ENCODE results near the gene CTSD. TPM values are rescaled to one million over a fixed set of nuclear protein-coding genes. Genes with fewer than 3 reads are reported as not detected.

The CTSD gene
- total and polyA plus RNA-seq, 4 donors: 310 to 814 (median 553) TPM

DNA sequence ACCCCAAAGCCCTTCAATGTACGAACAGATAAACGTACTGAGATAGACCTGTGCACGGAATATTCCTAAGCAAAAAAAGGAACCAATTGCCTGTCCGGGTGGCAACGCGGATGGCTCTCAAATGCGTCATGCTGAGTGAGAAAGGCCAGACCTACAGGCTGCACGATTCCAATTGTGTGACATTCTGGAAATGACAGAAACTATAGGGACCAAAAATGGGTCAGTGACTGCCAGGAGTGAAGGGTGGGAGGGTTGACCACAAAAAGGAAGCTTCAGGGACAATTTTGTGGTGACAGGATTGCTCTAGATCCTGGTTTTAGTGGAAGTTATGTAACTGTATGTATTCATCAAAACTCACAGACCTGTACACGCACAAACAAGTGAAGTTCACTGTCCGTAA, 47.0 kb upstream of the CTSD start:
- H3K4me1 ChIP-seq (ENCODE audit: control insufficient read depth in 4 of 4, insufficient read depth in 4 of 4, low read length in 3 of 4): no peaks in the 10 kb centered on the region
- no peaks in the 10 kb centered on the region for H3K27me3 ChIP-seq (ENCODE audit: control insufficient read depth in 4 of 4, insufficient read depth in 4 of 4, low read length in 3 of 4)
- no peak overlapping the region for H3K9ac ChIP-seq (ENCODE audit: low read depth in 1 of 2, low read length in 2 of 2)
- no peak for TF ChIP-seq EGR1 (IDR thresholded peaks at IDR 0.05; ENCODE audit: low read depth in 2 of 2)
- no peak for TF ChIP-seq ZBTB33 (IDR thresholded peaks at IDR 0.05)
- no peak for TF ChIP-seq CTCF (IDR thresholded peaks at IDR 0.05; ENCODE audit: low read depth, low read length, missing input control)
- no peak for TF ChIP-seq JUND (IDR thresholded peaks at IDR 0.05)
- TF ChIP-seq RAD21 (IDR thresholded peaks at IDR 0.05): no peak
- TF ChIP-seq NR2F2 (IDR thresholded peaks at IDR 0.05): no peak
- peaks cover 0 to 4% (median 1%) of the 10 kb centered on the region in 4 donors for H3K9me3 ChIP-seq (ENCODE audit: control insufficient read depth in 4 of 4, low read length in 3 of 4)
- no peak overlapping the region for H3K27ac ChIP-seq (ENCODE audit: low read depth in 1 of 2, low read length in 2 of 2)
- H3K4me3 ChIP-seq (ENCODE audit: low read depth in 1 of 3, low read length in 3 of 3): no peak overlapping the region
- H3K36me3 ChIP-seq (ENCODE audit: control insufficient read depth in 4 of 4, insufficient read depth in 3 of 4, low read depth in 1 of 4, low read length in 3 of 4): no peaks in the 10 kb centered on the region
- 82% methylated on average over 10 of the region's 10 CpGs for WGBS
- no peak for DNase-seq (ENCODE audit: low spot score)

DNA sequence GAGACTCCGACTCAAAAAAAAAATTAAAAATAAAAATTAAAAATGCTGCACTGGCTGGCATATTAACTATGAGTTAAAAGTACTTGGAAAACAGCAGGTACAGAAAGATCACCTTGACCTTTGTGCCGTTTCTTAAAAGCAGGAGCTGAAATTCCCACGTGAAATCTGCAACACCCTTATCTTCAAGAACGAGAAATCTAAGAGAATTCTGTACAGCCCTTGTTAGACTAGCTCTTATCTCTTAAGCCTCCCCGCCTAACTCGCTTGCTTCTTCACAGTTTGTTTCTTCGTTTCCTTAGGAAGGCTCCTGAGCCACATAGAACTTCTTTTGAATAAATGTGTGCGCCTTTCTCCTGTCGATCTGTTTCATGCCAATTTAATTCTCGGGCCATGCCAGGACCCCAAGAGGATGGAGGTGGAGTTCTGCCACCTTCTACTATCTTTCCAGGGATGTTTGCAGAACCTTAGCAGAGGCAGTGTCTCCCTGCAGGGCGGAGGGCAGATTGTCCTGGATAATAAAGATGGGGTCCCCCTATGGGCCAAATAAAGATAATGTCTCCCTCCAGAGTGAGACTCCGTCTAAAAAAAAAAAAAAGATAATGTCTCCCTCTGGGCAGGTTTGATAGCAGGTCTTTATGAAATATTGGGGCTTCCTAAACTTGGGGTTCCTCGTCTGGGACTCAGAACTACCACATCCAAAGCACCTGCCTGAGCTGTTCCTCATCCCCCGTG, 43.7 kb upstream of the CTSD start:
- no peak overlapping the region for H3K27ac ChIP-seq (ENCODE audit: low read depth in 1 of 2, low read length in 2 of 2)
- no peak overlapping the region for H3K4me3 ChIP-seq (ENCODE audit: low read depth in 1 of 3, low read length in 3 of 3)
- H3K27me3 ChIP-seq (ENCODE audit: control insufficient read depth in 4 of 4, insufficient read depth in 4 of 4, low read length in 3 of 4): no peaks in the 10 kb centered on the region
- no peaks in the 10 kb centered on the region for H3K4me1 ChIP-seq (ENCODE audit: control insufficient read depth in 4 of 4, insufficient read depth in 4 of 4, low read length in 3 of 4)
- H3K9ac ChIP-seq (ENCODE audit: low read depth in 1 of 2, low read length in 2 of 2): no peak overlapping the region
- no peak for DNase-seq (ENCODE audit: low spot score)
- no peaks in the 10 kb centered on the region for H3K36me3 ChIP-seq (ENCODE audit: control insufficient read depth in 4 of 4, insufficient read depth in 3 of 4, low read depth in 1 of 4, low read length in 3 of 4)
- WGBS: 56% methylated on average over 14 of the region's 14 CpGs
- TF ChIP-seq RXRA (IDR thresholded peaks at IDR 0.05): no peak
- TF ChIP-seq FOXA1 (IDR thresholded peaks at IDR 0.05): no peak
- TF ChIP-seq MAX (IDR thresholded peaks at IDR 0.05): no peak
- no peak for TF ChIP-seq JUND (IDR thresholded peaks at IDR 0.05)
- TF ChIP-seq, protein P1, sequence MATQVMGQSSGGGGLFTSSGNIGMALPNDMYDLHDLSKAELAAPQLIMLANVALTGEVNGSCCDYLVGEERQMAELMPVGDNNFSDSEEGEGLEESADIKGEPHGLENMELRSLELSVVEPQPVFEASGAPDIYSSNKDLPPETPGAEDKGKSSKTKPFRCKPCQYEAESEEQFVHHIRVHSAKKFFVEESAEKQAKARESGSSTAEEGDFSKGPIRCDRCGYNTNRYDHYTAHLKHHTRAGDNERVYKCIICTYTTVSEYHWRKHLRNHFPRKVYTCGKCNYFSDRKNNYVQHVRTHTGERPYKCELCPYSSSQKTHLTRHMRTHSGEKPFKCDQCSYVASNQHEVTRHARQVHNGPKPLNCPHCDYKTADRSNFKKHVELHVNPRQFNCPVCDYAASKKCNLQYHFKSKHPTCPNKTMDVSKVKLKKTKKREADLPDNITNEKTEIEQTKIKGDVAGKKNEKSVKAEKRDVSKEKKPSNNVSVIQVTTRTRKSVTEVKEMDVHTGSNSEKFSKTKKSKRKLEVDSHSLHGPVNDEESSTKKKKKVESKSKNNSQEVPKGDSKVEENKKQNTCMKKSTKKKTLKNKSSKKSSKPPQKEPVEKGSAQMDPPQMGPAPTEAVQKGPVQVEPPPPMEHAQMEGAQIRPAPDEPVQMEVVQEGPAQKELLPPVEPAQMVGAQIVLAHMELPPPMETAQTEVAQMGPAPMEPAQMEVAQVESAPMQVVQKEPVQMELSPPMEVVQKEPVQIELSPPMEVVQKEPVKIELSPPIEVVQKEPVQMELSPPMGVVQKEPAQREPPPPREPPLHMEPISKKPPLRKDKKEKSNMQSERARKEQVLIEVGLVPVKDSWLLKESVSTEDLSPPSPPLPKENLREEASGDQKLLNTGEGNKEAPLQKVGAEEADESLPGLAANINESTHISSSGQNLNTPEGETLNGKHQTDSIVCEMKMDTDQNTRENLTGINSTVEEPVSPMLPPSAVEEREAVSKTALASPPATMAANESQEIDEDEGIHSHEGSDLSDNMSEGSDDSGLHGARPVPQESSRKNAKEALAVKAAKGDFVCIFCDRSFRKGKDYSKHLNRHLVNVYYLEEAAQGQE (IDR thresholded peaks at IDR 0.05): no peak
- no peak for TF ChIP-seq ZBTB33 (IDR thresholded peaks at IDR 0.05)
- no peak for TF ChIP-seq ATF3 (IDR thresholded peaks at IDR 0.05)
- no peak for TF ChIP-seq SP1 (IDR thresholded peaks at IDR 0.05)
- no peak for TF ChIP-seq HNF4A (conservative IDR thresholded peaks at IDR 0.05)
- TF ChIP-seq CTCF (IDR thresholded peaks at IDR 0.05; ENCODE audit: low read depth, low read length, missing input control): no peak
- H3K9me3 ChIP-seq (ENCODE audit: control insufficient read depth in 4 of 4, low read length in 3 of 4): peaks cover 0 to 4% (median 1%) of the 10 kb centered on the region in 4 donors

All from liver (tissue), 9 donors.